ENCODE measurements around the gene GALNT7. TPM values are rescaled to one million over a fixed set of nuclear protein-coding genes. Genes with fewer than 3 reads are reported as not detected.

GALNT7 gene
- total RNA-seq, 4 donors from 2014 or later: 15.6 to 38.2 (median 23.8) TPM

DNA sequence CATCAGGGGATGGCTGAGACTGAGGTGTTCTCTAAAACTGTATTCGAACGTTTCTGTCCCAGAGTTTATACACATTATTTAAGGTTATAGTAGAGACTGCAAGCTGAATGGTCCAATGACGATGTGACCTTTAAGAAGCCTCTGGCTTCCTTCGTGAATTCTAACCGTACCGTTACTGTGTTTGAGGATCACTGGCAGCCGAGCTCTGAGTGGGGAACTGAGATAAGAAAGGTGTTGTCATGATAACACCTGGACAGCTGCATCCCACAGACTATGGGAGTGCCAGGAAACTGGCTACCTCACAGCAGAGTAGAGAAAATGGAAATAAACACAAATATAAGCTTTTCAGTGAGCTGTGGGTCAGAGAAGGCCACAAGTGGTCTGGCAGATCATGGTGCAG lies 106.5 kb downstream of the GALNT7 start:
- H3K27me3 ChIP-seq: no peaks in the 10 kb centered on the region
- H3K4me3 ChIP-seq (replicated peaks in 1 of 3): no peak overlapping the region
- H3K27ac ChIP-seq: no peak overlapping the region
- intact Hi-C loops (cut with DNase I): no loop called here
- 97 to 98% methylated on average over 7 of the region's 7 CpGs for WGBS, 2 donors
- H3K4me1 ChIP-seq: no peaks in the 10 kb centered on the region
- TF ChIP-seq, protein P1, sequence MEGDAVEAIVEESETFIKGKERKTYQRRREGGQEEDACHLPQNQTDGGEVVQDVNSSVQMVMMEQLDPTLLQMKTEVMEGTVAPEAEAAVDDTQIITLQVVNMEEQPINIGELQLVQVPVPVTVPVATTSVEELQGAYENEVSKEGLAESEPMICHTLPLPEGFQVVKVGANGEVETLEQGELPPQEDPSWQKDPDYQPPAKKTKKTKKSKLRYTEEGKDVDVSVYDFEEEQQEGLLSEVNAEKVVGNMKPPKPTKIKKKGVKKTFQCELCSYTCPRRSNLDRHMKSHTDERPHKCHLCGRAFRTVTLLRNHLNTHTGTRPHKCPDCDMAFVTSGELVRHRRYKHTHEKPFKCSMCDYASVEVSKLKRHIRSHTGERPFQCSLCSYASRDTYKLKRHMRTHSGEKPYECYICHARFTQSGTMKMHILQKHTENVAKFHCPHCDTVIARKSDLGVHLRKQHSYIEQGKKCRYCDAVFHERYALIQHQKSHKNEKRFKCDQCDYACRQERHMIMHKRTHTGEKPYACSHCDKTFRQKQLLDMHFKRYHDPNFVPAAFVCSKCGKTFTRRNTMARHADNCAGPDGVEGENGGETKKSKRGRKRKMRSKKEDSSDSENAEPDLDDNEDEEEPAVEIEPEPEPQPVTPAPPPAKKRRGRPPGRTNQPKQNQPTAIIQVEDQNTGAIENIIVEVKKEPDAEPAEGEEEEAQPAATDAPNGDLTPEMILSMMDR (IDR thresholded peaks at IDR 0.05): no peak
- no peak for TF ChIP-seq POLR2A (IDR thresholded peaks at IDR 0.05)
- H3K36me3 ChIP-seq: no peaks in the 10 kb centered on the region
- no peak for DNase-seq
- H3K9me3 ChIP-seq: no peaks in the 10 kb centered on the region

DNA sequence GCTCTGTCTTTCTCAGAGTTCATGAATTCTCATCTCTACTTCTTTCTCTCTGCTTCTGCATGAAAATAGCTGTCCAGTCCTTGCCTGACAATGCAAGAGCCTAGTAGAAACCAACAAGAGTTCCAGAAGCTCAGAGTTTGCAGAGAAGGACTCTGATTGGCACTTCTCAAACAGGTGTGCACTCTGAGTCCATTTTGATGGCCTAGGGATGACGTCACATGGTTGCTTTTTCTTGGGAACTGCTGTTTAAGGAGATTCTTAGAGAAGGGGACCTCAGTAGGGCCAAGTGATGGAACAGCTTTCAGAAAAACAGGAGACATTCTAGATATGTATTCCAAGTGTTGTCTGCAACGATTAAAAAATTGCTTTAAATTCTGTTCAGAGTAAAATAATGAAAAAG lies 108.7 kb downstream of the GALNT7 start:
- Histone ChIP-seq H3K4me3 (replicated peaks in 1 of 3) (no peak overlapping the region), H3K4me1 (no peaks in the 10 kb centered on the region), H3K27me3 (no peaks in the 10 kb centered on the region), H3K36me3 (no peaks in the 10 kb centered on the region), H3K27ac (no peak overlapping the region), H3K9me3 (no peaks in the 10 kb centered on the region)
- DNase-seq: no peak
- 93 to 94% methylated on average over 2 of the region's 2 CpGs for WGBS, 2 donors
- TF ChIP-seq, protein P1 (IDR thresholded peaks at IDR 0.05): no peak
- no peak for TF ChIP-seq POLR2A (IDR thresholded peaks at IDR 0.05)
- intact Hi-C loops (cut with DNase I): no loop called here

DNA sequence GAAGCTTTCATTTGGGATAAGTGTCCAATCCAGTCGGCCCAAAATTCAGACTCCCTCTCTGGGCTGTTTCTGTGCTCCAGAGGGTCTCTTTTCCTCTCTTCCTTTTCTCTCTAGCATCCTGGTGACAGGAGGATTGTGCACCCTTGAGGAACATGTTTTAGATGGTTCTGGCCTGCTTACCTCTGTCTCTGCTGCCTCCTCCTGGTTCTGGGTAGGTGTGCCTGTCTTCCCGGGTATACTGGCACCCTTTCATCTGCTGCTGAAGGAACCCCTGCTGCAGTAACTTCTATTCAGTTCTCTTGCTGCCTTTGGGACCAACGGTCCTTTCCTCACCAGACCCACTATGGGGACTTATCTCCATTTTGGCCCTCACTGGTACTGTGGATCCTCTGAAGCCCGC lies 112.4 kb downstream of the GALNT7 start:
- no peak for DNase-seq
- Histone ChIP-seq H3K27me3 (no peaks in the 10 kb centered on the region), H3K27ac (no peak overlapping the region), H3K36me3 (no peaks in the 10 kb centered on the region), H3K4me1 (no peaks in the 10 kb centered on the region), H3K9me3 (no peaks in the 10 kb centered on the region), H3K4me3 (replicated peaks in 1 of 3) (no peak overlapping the region)
- 93 to 95% methylated on average over 4 of the region's 4 CpGs for whole genome bisulfite sequencing, 2 donors
- intact Hi-C loops (cut with DNase I): no loop called here
- TF ChIP-seq, protein P1 (IDR thresholded peaks at IDR 0.05): no peak
- TF ChIP-seq POLR2A (IDR thresholded peaks at IDR 0.05): no peak

DNA sequence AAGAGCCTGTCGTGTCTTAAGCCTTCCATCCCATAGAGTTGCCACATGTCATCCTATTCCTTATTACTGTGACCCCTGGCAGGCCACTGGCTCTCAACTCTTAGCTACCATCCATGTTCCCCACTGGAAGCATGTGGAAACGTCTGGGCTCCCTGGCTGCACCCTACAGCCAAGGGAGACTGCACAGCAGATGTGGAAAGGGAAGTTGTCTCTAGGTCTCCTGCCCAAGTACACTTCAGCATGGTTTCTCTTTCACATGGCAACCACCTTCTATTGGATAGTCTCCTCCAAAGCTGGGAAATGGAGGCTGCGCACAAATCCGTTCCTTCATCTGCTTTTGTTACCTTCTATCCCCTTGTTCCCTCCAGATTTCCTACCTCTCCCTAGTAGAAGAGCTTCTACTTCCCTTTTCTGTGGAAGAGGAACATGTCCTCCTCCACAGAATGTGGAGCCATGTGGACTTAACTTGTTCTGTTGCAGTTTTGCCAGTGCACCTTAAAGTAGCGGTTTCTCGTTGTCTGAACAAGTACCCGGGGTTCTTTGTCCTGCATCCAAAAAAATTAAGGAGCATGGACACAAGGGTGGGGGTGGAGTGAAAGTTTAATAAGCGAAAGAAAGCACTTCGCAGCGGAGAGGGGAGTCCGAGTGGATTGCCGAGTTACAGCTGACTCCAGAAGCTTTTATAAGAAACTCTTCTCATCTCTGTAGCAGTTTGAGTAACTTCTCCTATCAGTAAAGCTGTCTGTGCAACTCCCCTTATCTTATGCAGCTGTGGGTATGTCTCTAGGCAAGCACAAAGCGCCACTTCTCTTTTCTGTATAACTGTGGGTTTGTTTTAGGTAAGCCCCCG lies 113.0 kb downstream of the GALNT7 start:
- 74% methylated on average over 14 of the region's 14 CpGs for WGBS, 2 donors
- DNase-seq: no peak
- Histone ChIP-seq H3K27me3 (no peaks in the 10 kb centered on the region), H3K27ac (no peak overlapping the region), H3K9me3 (no peaks in the 10 kb centered on the region), H3K4me1 (no peaks in the 10 kb centered on the region), H3K4me3 (replicated peaks in 1 of 3) (no peak overlapping the region), H3K36me3 (no peaks in the 10 kb centered on the region)
- TF ChIP-seq, protein P1 (IDR thresholded peaks at IDR 0.05): no peak
- TF ChIP-seq POLR2A (IDR thresholded peaks at IDR 0.05): no peak
- intact Hi-C loops (cut with DNase I): no loop called here

DNA sequence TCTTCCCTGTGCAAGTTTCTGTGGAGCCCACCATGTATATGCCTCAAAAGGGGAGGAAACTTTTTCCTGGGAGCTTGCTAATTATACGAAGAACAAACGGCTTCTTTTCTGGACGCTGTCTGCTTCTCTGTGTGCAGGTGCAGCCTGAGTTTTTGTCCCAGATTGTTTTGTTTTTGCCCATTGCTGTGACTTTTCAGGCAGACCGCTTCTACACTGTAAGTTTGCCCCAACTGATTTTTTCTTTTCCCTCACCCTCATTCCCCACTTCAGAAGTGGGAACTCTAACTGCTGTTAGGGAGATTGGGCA lies 113.6 kb downstream of the GALNT7 start:
- Histone ChIP-seq H3K9me3 (no peaks in the 10 kb centered on the region), H3K27me3 (no peaks in the 10 kb centered on the region), H3K4me3 (replicated peaks in 1 of 3) (no peak overlapping the region), H3K36me3 (no peaks in the 10 kb centered on the region), H3K27ac (no peak overlapping the region), H3K4me1 (no peaks in the 10 kb centered on the region)
- TF ChIP-seq, protein P1 (IDR thresholded peaks at IDR 0.05): no peak
- TF ChIP-seq POLR2A (IDR thresholded peaks at IDR 0.05): no peak
- intact Hi-C loops (cut with DNase I): no loop called here
- DNase-seq: no peak
- 60 to 78% methylated on average over 4 of the region's 4 CpGs for WGBS, 2 donors
